Stimulated activated CD8-positive, alpha-beta memory T cell treated with anti-CD3 and anti-CD28 coated beads, Interleukin-15, amount 100 ng/mL, for 24 hours (primary cell): Measurements from ENCODE around the gene RMND5A.

Experiments used
- DNase-seq: peaks from one replicate; pipeline ENCODE4 v3.0.0-alpha.2; 2020; ENCODE audit warnings: low read depth

RMND5A gene

GRCh38 chr2:86765310-86765695 is 45.2 kb downstream of the RMND5A start:
- DNase-seq: no peak

- no peak for DNase-seq
These were observed 48.3 kb downstream of the RMND5A start for GRCh38 chr2:86768189-86768949.

- no peak for DNase-seq
These were observed 49.7 kb downstream of the RMND5A start for GRCh38 chr2:86769838-86770237.

- no peak for DNase-seq
These were observed 50.8 kb downstream of the RMND5A start for GRCh38 chr2:86770816-86771301.

- no peak for DNase-seq
These were observed 52.5 kb downstream of the RMND5A start for GRCh38 chr2:86772611-86773010.

- DNase-seq: no peak
These were observed 54.8 kb downstream of the RMND5A start for GRCh38 chr2:86774862-86775261.

GRCh38 chr2:86775338-86775737 is 55.2 kb downstream of the RMND5A start:
- no peak for DNase-seq

GRCh38 chr2:86776532-86776931 is 56.4 kb downstream of the RMND5A start:
- no peak for DNase-seq

GRCh38 chr2:86778957-86779356 is 58.9 kb downstream of the RMND5A start:
- DNase-seq: no peak

- no peak for DNase-seq
These were observed 59.9 kb downstream of the RMND5A start for GRCh38 chr2:86779971-86780370.

- no peak for DNase-seq
These were observed 61.3 kb downstream of the RMND5A start for GRCh38 chr2:86781363-86781762.

GRCh38 chr2:86782748-86783147 is 62.7 kb downstream of the RMND5A start:
- no peak for DNase-seq

GRCh38 chr2:86783615-86784339 is 63.7 kb downstream of the RMND5A start:
- no peak for DNase-seq

- DNase-seq: no peak
These were observed 65.4 kb downstream of the RMND5A start for GRCh38 chr2:86785456-86785855.

- no peak for DNase-seq
These were observed 66.0 kb downstream of the RMND5A start for GRCh38 chr2:86786001-86786536.

GRCh38 chr2:86787736-86788135 is 67.6 kb downstream of the RMND5A start:
- no peak for DNase-seq

GRCh38 chr2:86788165-86788564 is 68.1 kb downstream of the RMND5A start:
- DNase-seq: no peak

- no peak for DNase-seq
These were observed 69.0 kb downstream of the RMND5A start for GRCh38 chr2:86788881-86789686.

- DNase-seq: no peak
These were observed 69.6 kb downstream of the RMND5A start for GRCh38 chr2:86789687-86790133.

- no peak for DNase-seq
These were observed 70.1 kb downstream of the RMND5A start for GRCh38 chr2:86790134-86790675.

GRCh38 chr2:86790676-86791572 is 70.8 kb downstream of the RMND5A start, which contains the start of gene CD8A:
Gene CD8A (minus strand): TSS chr2:86790913. CDS start chr2:86790825, 88 bp downstream.
- no peak for DNase-seq
